Head of caudate nucleus (tissue), 42 donors: ENCODE data around the gene ADIPOR2.
"Not testable (repeated sequence)": the region's sequence is repeated elsewhere in the genome, so short reads cannot be mapped to it uniquely, and the experiment has no call there.

Experiments used
- DNase-seq, 42 donors: peaks; one replicate each; pipeline versions ENCODE4 v3.0.0 to v3.0.0-alpha.2; 2020 to 2021; ENCODE audit warnings: mixed read lengths in 7 of 42
- intact Hi-C: fragments of 100-400 bp; cut with DNase I; formaldehyde crosslinking; loops from one replicate; pipeline ENCODE4 v1.15.0; 2022

The ADIPOR2 gene

GRCh38 chr12:1695886-1696670 lies 5.2 kb downstream of the ADIPOR2 start:
- DNase-seq, result no peak
- intact Hi-C loops, result no loop called here

- DNase-seq, result no peak
- intact Hi-C loops, result no loop called here
These were observed 5.9 kb downstream of the ADIPOR2 start for GRCh38 chr12:1696800-1697199.

GRCh38 chr12:1697271-1697670 lies 6.4 kb downstream of the ADIPOR2 start:
- DNase-seq, result no peak
- intact Hi-C loops, result no loop called here

- intact Hi-C loops, result no loop called here
- DNase-seq, result peak in 1 of 42 donors; percentile 29
These were observed 7.8 kb downstream of the ADIPOR2 start for GRCh38 chr12:1698720-1699119.

GRCh38 chr12:1702713-1703112 lies 11.8 kb downstream of the ADIPOR2 start:
- intact Hi-C loops, result no loop called here
- DNase-seq, result no peak

- intact Hi-C loops, result no loop called here
- no peak for DNase-seq
These were observed 13.2 kb downstream of the ADIPOR2 start for GRCh38 chr12:1703771-1704722.

GRCh38 chr12:1705774-1706631 lies 15.1 kb downstream of the ADIPOR2 start:
- intact Hi-C loops, result no loop called here
- no peak for DNase-seq

- DNase-seq, result no peak
- intact Hi-C loops, result no loop called here
These were observed 15.7 kb downstream of the ADIPOR2 start for GRCh38 chr12:1706632-1706980.

GRCh38 chr12:1707051-1707450 lies 16.2 kb downstream of the ADIPOR2 start:
- intact Hi-C loops, result no loop called here

GRCh38 chr12:1709968-1710367 lies 19.1 kb downstream of the ADIPOR2 start:
- intact Hi-C loops, DNase-seq: not testable (repeated sequence)

More at GRCh38 chr12:1707051-1707450, 16.2 kb downstream of the ADIPOR2 start:
- DNase-seq, result no peak

GRCh38 chr12:1710870-1711269 lies 20.0 kb downstream of the ADIPOR2 start:
- DNase-seq, intact Hi-C loops: not testable (repeated sequence)

- DNase-seq, intact Hi-C loops: not testable (repeated sequence)
These were observed 20.8 kb downstream of the ADIPOR2 start for GRCh38 chr12:1711536-1712211.

- DNase-seq, intact Hi-C loops: not testable (repeated sequence)
These were observed 21.4 kb downstream of the ADIPOR2 start for GRCh38 chr12:1712305-1712704.

- DNase-seq, intact Hi-C loops: not testable (repeated sequence)
These were observed 22.0 kb downstream of the ADIPOR2 start for GRCh38 chr12:1712852-1713251.

- intact Hi-C loops, DNase-seq: not testable (repeated sequence)
These were observed 23.0 kb downstream of the ADIPOR2 start for GRCh38 chr12:1713783-1714348.

- intact Hi-C loops, DNase-seq: not testable (repeated sequence)
These were observed 24.6 kb downstream of the ADIPOR2 start for GRCh38 chr12:1715459-1715858.

GRCh38 chr12:1716215-1716862 lies 25.5 kb downstream of the ADIPOR2 start:
- intact Hi-C loops, result no loop called here
- DNase-seq, result no peak

GRCh38 chr12:1716911-1717310 lies 26.0 kb downstream of the ADIPOR2 start:
- no peak for DNase-seq
- intact Hi-C loops, result no loop called here
